Gastrocnemius medialis (tissue), 4 donors: ENCODE results near the gene TMEM45B. TPM values are rescaled to one million over a fixed set of nuclear protein-coding genes. Genes with fewer than 3 reads are reported as not detected.

Source experiments
- ATAC-seq, 2 donors: fragments of 150-250 bp; one replicate each; pipeline ENCODE4 v1.9.1; 2016
- DNase-seq, 2 donors: peaks; one replicate each; pipeline ENCODE4 v3.0.0-alpha.2; 2019
- H3K27ac ChIP-seq, 4 donors: fragments of 200-600 bp; sonication (generic); 1 replicate in 1 of 4; 2 replicates in 3 of 4; pipeline ENCODE4 v1.5.1; 2016 to 2018; ENCODE audit warnings: mild to moderate bottlenecking in 2 of 4, moderate library complexity in 1 of 4
- H3K27me3 ChIP-seq, 3 donors: fragments of 200-600 bp; sonication (generic) in 2 of 3; 1 replicate in 1 of 3; 2 replicates in 2 of 3; pipeline versions ENCODE4 v1.5.1 to v1.6.0; 2016 to 2019; ENCODE audit warnings: mild to moderate bottlenecking in 1 of 3, moderate library complexity in 1 of 3
- H3K36me3 ChIP-seq, 2 donors: fragments of 200-600 bp; sonication (generic) in 1 of 2; one replicate each; pipeline ENCODE4 v1.5.1; 2017 to 2018
- H3K4me1 ChIP-seq, 2 donors: fragments of 200-600 bp; sonication (generic) in 1 of 2; one replicate each; pipeline ENCODE4 v1.5.1; 2016 to 2017; ENCODE audit warnings: mild to moderate bottlenecking in 2 of 2
- H3K4me3 ChIP-seq, 4 donors: fragments of 200-600 bp; sonication (generic) in 3 of 4; 1 replicate in 1 of 4; 2 replicates in 3 of 4; pipeline ENCODE4 v1.5.1; 2016 to 2019; ENCODE audit warnings: mild to moderate bottlenecking in 2 of 4
- H3K9me3 ChIP-seq, 3 donors: fragments of 200-600 bp; sonication (generic) in 2 of 3; 1 replicate in 1 of 3; 2 replicates in 2 of 3; pipeline ENCODE4 v1.5.1; 2016 to 2019
- CTCF ChIP-seq, 5 experiments: fragments of 450-650 bp in 3 of 5; fragments of 200-600 bp in 2 of 5; sonication (generic) in 2 of 5; IDR thresholded peaks in 4 of 5; conservative IDR thresholded peaks in 1 of 5; 1 replicate in 4 of 5; 2 replicates in 1 of 5; pipeline ENCODE4 v1.5.1; 2016 to 2019; ENCODE audit warnings: antibody characterized with exemption in 5 of 5, mild to moderate bottlenecking in 3 of 5, moderate library complexity in 3 of 5
- POLR2A ChIP-seq, 2 donors: fragments of 450-650 bp; IDR thresholded peaks; one replicate each; pipeline ENCODE4 v1.6.1; 2017; ENCODE audit warnings: antibody characterized with exemption in 2 of 2, mild to moderate bottlenecking in 2 of 2, moderate library complexity in 2 of 2
- in situ Hi-C, 4 donors: fragments of 200-750 bp; cut with MboI; loops; one replicate each; pipeline versions ENCODE4 v1.15.0 to v1.8.0; 2017; ENCODE audit warnings: low sequenced_read_pairs in 4 of 4
- intact Hi-C: fragments of 100-400 bp; cut with DNase I; formaldehyde crosslinking; loops from one replicate; pipeline ENCODE4 v1.15.1; 2023; ENCODE audit warnings: low total_unique reads
- total RNA-seq, 4 donors: library from RNA; depleted of rRNA; stranded (reverse); fragments of >200 nt; gene quantifications; one replicate each; pipeline versions ENCODE4 v1.1.0 to v1.2.3, GENCODE V29; 2016

The TMEM45B gene
- total RNA-seq, 4 donors from 2014 or later: 1.0 TPM; not detected in 3

DNA sequence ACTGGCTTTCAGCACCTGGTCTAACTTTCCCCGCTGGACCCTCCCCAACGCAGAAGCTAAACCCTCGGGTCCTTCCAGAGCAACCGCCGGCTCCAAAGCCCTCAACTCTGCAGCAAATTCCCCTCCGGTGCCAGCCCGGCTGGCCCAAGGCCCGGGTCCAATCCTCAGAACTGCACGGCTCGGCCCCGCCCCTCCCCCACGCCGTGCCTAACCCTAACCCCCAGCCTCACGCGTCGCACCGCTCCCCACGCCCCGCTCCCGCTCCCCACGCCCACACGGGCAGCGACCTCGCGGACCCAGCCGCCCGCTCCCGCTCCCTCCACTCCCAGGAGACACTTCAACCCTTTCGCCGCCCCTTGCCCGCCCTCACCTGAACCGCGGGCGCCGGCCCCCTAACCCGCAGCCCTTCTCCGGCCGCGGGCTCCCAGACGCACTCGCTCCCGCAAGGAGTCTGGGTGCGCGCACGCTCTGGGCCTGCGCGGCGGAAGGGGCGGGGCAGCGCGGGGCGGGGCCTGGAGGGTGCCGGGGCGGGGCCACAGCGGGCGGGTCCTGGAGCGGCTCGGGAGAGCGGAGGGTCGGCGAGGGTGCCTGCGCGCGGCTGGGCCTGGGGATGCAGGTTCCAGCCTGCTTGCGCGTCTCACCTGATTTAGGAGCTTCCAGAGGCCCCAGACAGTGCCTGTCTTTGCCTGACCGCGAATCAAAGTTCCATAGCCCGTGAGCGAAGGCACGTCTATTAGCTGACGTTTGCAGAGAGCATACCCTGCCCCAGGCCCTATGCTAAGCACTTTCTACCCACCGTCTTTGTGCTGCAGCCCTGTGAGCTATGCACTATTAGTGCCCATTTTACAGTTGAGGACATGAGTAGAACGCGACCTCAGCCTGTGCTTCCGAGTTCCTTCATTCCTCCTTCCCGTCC is 79.7 kb downstream of the TMEM45B start, which contains the start of gene NFRKB:
Gene NFRKB (minus strand): TSS at position 453 of the 916 bp plus-strand sequence. CDS start 2,729 bp downstream, outside the sequence.
- Histone ChIP-seq H3K27me3 (no peaks in the 10 kb centered on the region), H3K9me3 (no peaks in the 10 kb centered on the region), H3K4me3 (peak within 1 kb of the TSS; percentile 76 to 100 (median 96)), H3K36me3 (peaks cover 0 to 21% of the 10 kb centered on the region in 2 donors), H3K27ac (peak within 1 kb of the TSS; percentile 85 to 96 (median 92)), H3K4me1 (peaks cover 13 to 18% of the 10 kb centered on the region in 2 donors)
- peak; percentile 59 to 73 for DNase-seq
- peak; percentile 91 to 93 for ATAC-seq
- intact Hi-C loops: loop anchor here (2.0 to 5.0 kb wide), 4 partner anchors 107 to 1021 kb away; partner anchors contain the start of genes APLP2, PRDM10 and SNX19
- TF ChIP-seq CTCF (IDR thresholded peaks at IDR 0.05 in 4 of 5, conservative IDR thresholded peaks at IDR 0.05 in 1 of 5): no peak
- TF ChIP-seq POLR2A (IDR thresholded peaks at IDR 0.05): peak; percentile 53 to 57
- in situ Hi-C loops: loop anchor here (25.0 kb wide), 1 partner anchor 1017 kb away; the partner anchor contains the start of gene SNX19 (in 4 of the 4)

- in situ Hi-C loops (loop anchor here (25.0 kb wide), 1 partner anchor 1016 kb away; the partner anchor contains the start of gene SNX19 (in 4 of the 4)), intact Hi-C loops (loop anchor here (5.0 kb wide), 1 partner anchor 171 kb away; the partner anchor contains the start of gene APLP2)
- peak; percentile 8 to 21 for ATAC-seq
- no peak for DNase-seq
- Histone ChIP-seq H3K27me3 (no peaks in the 10 kb centered on the region), H3K4me1 (peaks cover 13 to 18% of the 10 kb centered on the region in 2 donors), H3K27ac (peak overlapping the region; percentile 85 to 96 (median 92)), H3K9me3 (no peaks in the 10 kb centered on the region), H3K4me3 (peak overlapping the region; percentile 76 to 100 (median 96)), H3K36me3 (peaks cover 0 to 28% of the 10 kb centered on the region in 2 donors)
- TF ChIP-seq POLR2A (IDR thresholded peaks at IDR 0.05): no peak
- no peak for TF ChIP-seq CTCF (IDR thresholded peaks at IDR 0.05 in 4 of 5, conservative IDR thresholded peaks at IDR 0.05 in 1 of 5)
Observed at GRCh38 chr11:129896062-129896461, 80.4 kb downstream of the TMEM45B start.

- intact Hi-C loops (no loop called here), in situ Hi-C loops (no loop called here)
- no peaks in the 10 kb centered on the region for H3K4me1 ChIP-seq
- TF ChIP-seq CTCF (IDR thresholded peaks at IDR 0.05 in 4 of 5, conservative IDR thresholded peaks at IDR 0.05 in 1 of 5): no peak
- TF ChIP-seq POLR2A (IDR thresholded peaks at IDR 0.05): no peak
- ATAC-seq: no peak
- no peaks in the 10 kb centered on the region for H3K27me3 ChIP-seq
- H3K27ac ChIP-seq: no peak overlapping the region
- H3K9me3 ChIP-seq: no peaks in the 10 kb centered on the region
- no peak for DNase-seq
- no peak overlapping the region for H3K4me3 ChIP-seq
- H3K36me3 ChIP-seq: peaks cover 0 to 65% of the 10 kb centered on the region in 2 donors
Observed at GRCh38 chr11:129905402-129905801, 89.8 kb downstream of the TMEM45B start.

Other genes with a start within 250 kb of the TMEM45B start
- 10 to 100 TPM; 22.5 to 34.3 (median 23.4) TPM for gene NFRKB, start 79.7 kb downstream of the TMEM45B start, total RNA-seq
- gene PRDM10, start 187.0 kb downstream of the TMEM45B start, total RNA-seq: 10 to 100 TPM in 1 of 4 donors, 1 to 10 TPM in 3; 3.3 to 10.9 (median 9.0) TPM